Measurements from ENCODE around the gene TNPO3.

The TNPO3 gene

GRCh38 chr7:128941946-128942526, 112.9 kb downstream of the TNPO3 start:
- no peak overlapping the region for H3K4me3 ChIP-seq (ENCODE audit: control insufficient read depth, low read depth, low read length)
- TF ChIP-seq, protein P1, sequence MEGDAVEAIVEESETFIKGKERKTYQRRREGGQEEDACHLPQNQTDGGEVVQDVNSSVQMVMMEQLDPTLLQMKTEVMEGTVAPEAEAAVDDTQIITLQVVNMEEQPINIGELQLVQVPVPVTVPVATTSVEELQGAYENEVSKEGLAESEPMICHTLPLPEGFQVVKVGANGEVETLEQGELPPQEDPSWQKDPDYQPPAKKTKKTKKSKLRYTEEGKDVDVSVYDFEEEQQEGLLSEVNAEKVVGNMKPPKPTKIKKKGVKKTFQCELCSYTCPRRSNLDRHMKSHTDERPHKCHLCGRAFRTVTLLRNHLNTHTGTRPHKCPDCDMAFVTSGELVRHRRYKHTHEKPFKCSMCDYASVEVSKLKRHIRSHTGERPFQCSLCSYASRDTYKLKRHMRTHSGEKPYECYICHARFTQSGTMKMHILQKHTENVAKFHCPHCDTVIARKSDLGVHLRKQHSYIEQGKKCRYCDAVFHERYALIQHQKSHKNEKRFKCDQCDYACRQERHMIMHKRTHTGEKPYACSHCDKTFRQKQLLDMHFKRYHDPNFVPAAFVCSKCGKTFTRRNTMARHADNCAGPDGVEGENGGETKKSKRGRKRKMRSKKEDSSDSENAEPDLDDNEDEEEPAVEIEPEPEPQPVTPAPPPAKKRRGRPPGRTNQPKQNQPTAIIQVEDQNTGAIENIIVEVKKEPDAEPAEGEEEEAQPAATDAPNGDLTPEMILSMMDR (IDR thresholded peaks at IDR 0.05; ENCODE audit: control insufficient read depth, insufficient read depth, low read depth, low read length, missing control alignments): no peak
- no peak for DNase-seq (ENCODE audit: low read depth)

GRCh38 chr7:128941323-128941890, 113.5 kb downstream of the TNPO3 start:
- H3K4me3 ChIP-seq (ENCODE audit: control insufficient read depth, low read depth, low read length): no peak overlapping the region
- TF ChIP-seq, protein P1 (IDR thresholded peaks at IDR 0.05; ENCODE audit: control insufficient read depth, insufficient read depth, low read depth, low read length, missing control alignments): no peak
- no peak for DNase-seq (ENCODE audit: low read depth)

- H3K4me3 ChIP-seq (ENCODE audit: control insufficient read depth, low read depth, low read length): no peak overlapping the region
- TF ChIP-seq, protein P1 (IDR thresholded peaks at IDR 0.05; ENCODE audit: control insufficient read depth, insufficient read depth, low read depth, low read length, missing control alignments): no peak
- no peak for DNase-seq (ENCODE audit: low read depth)
Observed at GRCh38 chr7:128940494-128941322, 114.2 kb downstream of the TNPO3 start.

DNA sequence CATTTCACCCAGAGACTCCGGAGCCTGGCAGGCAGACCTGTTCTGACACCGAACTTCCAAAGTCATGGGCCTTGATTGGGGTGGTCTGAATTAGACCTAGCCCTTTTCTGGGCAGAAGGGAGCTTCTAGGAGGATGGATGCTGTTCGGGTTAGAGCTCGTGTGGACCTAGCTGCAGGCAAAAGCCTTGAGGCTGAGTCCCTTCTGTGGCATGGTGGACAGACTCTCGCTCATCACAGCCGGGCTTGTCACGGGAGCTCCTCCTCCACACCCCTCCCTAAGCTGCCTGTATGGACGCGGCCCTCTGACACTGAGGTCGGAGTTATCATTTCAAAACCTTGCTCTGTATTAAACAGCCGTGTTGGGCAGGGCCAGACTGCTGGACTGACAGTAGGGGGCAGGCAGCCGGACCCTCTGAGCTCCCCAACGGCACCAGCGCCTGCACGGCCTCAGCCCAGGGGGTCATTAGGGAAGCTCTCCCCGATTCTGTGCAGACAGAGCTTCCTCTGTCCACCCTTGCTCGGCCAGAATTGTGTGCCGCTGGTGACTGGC, 115.0 kb downstream of the TNPO3 start:
- no peak overlapping the region for H3K4me3 ChIP-seq (ENCODE audit: control insufficient read depth, low read depth, low read length)
- TF ChIP-seq, protein P1 (IDR thresholded peaks at IDR 0.05; ENCODE audit: control insufficient read depth, insufficient read depth, low read depth, low read length, missing control alignments): no peak
- no peak for DNase-seq (ENCODE audit: low read depth)

DNA sequence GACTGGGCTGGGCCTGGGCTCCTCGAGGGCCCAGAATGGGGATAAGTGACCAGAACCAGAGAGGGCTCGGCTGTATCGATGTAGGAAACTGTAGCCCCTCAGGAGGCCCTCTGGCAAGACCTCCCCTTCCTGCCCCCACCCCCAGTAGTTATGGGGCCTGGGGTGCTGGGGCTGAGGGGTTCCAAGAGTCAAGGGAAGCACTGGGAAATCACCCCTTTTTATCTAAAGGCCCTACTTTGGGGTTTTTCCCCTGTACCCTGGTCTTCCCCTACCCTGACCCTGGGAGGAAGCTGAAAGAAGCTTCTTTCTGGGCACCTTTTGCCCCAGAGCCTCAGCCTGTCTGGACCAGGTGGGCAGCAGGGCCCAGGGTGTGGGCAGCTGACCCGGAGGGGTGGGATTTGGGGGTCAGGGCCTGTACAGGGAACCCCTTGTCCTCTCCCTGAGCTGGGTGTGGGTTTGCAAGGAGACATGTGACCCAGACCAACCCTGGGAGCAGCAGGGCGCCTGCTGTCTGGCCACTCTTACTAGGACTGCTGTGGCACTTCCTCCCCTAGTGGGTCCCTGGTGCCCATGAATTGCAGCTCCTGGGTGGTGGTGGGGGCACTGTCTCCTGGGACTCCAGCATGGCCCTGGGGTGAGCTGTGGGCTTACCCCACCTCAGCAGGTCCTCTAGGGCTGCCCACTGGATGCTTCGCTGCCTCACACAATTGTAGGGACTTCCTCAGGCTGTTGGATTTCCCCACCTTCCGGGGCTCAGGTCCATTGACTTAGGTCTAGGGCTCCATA, 115.6 kb downstream of the TNPO3 start:
- DNase-seq (ENCODE audit: low read depth): no peak
- no peak overlapping the region for H3K4me3 ChIP-seq (ENCODE audit: control insufficient read depth, low read depth, low read length)
- TF ChIP-seq, protein P1 (IDR thresholded peaks at IDR 0.05; ENCODE audit: control insufficient read depth, insufficient read depth, low read depth, low read length, missing control alignments): no peak

GRCh38 chr7:128938544-128939074, 116.3 kb downstream of the TNPO3 start:
- peak overlapping the region; percentile 47 for H3K4me3 ChIP-seq (ENCODE audit: control insufficient read depth, low read depth, low read length)
- TF ChIP-seq, protein P1 (IDR thresholded peaks at IDR 0.05; ENCODE audit: control insufficient read depth, insufficient read depth, low read depth, low read length, missing control alignments): no peak
- no peak for DNase-seq (ENCODE audit: low read depth)

All from AG09309 (cell line).